ENCODE measurements around the gene SAMD9L. TPM values are rescaled to one million over a fixed set of nuclear protein-coding genes. Genes with fewer than 3 reads are reported as not detected.

SAMD9L gene
- total RNA-seq = 6.8 and 7.3 TPM in 2 replicates

DNA sequence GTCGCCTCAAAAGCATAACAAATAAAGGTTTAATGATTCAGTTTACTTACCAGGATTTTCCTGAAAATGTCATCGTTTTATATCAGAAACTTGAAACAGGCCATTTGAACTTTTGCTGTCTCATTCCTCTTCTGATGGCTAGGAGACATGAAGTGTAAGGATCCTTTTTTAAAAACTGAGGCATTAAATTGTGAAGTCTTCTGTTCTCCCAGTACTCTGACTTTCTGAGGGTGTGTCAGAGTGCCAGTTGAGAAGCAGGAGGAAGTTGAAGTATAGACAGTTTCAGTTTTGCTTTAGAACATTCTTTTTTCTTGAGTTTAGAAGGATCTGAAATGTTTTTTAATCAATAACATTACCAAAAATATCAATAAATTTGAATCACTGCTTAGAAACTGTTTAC is at the start of gene SAMD9L:
SAMD9L (minus strand) TSS at position 242 of the 400 bp plus-strand sequence. CDS start 12,414 bp downstream, outside the sequence.

DNA sequence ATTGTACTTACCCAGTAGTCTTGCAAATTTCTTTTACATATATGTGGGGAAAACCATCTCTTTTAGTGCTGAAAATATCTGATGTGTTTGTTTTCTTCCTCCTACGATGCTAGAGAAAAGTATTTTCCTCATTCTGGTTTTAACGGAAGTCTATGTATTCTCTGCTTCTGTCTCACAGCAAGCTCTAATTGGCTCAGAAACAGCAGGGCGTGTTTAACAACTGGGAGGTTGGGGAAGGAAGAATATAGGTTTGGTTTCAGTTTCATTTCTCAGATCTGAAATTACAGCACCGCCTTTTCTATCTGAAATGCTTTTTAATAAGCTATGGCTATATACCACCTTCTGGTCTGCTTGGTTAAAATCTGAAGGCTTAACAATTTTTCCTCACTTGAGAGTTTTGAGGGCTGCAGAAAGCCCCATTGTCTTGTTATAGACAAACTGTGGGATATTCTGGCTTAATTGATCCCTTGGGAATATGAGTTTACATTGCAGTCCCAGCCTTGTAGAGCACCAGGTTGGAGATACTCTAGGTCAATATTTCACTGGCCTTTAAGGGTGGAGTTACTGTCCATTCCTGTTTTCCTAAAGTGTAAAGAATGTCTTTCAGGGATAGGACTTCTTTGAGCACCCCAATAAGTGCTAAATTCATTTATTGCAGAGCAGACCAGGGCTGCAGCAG is 30.2 kb downstream of the SAMD9L start, which contains the start of gene SAMD9:
SAMD9 (minus strand) TSS at position 128 of the 679 bp plus-strand sequence. CDS start 11,882 bp downstream, outside the sequence.

Other genes with a start within 250 kb of the SAMD9L start
- 7.4 and 10.2 TPM in 2 replicates for gene SAMD9, start 30.4 kb downstream of the SAMD9L start, total RNA-seq
- gene HEPACAM2, start 78.1 kb upstream of the SAMD9L start, total RNA-seq = under 0.01 TPM in 1 of 2 replicates, not detected in the other
- 28.3 and 33.4 TPM in 2 replicates for gene VPS50, start 84.0 kb upstream of the SAMD9L start, total RNA-seq

All from smooth muscle cell of bladder (primary cell).